Heart left ventricle (tissue), 13 donors: ENCODE data around the gene TBC1D3B.

Experiments used
- CTCF ChIP-seq, 12 donors: fragments of 200-600 bp; sonication (generic) in 4 of 12; IDR thresholded peaks; one replicate each; pipeline versions ENCODE4 v1.5.0 to v1.8.0; 2018 to 2022; ENCODE audit warnings: antibody characterized with exemption in 12 of 12, mild to moderate bottlenecking in 5 of 12
- POLR2A ChIP-seq, 2 donors: fragments of 450-650 bp; IDR thresholded peaks; one replicate each; pipeline ENCODE4 v1.6.1; 2017; ENCODE audit warnings: antibody characterized with exemption in 2 of 2, mild to moderate bottlenecking in 2 of 2, moderate library complexity in 2 of 2
- donor health status: ischemic (EF 13 %, LVEDD 7.1; RV severe dilation, severe dysfunction).
- donor health status: DM: no; HTN: yes; CAD: no.
- donor health status: DM: no; HTN: no; CAD: no.
- donor health status: ischemic (EF 25% LVEDD 6.9; RV normal size, moderate dysfunction).
- donor health status: ischemic (EF 25% LVEDD 5.7; RV mildly dilated, moderate dysfunction).
- donor health status: ischemic (EF 35%, LVEDD 5.7; RV mildly dilated, moderate dysfunction).
- donor health status: nonischemic (EF 11% LVEDD 7.7; RV severe dilation, severe dysfunction).
- donor health status: DM: yes; HTN: yes; CAD: no.
- donor health status: PGD.
- donor health status: ischemic (EF 29% LVEDD 5.4; RV normal size, mild dysfunction).
- donor health status: nonischemic (EF 23%, LVEDD 6.1; RV moderate dilation, normal function).

- TF ChIP-seq CTCF (IDR thresholded peaks at IDR 0.05) (no peak), POLR2A (IDR thresholded peaks at IDR 0.05) (no peak)
Measured at GRCh38 chr17:36128411-36128978, 47.9 kb downstream of the TBC1D3B start.
